HepG2 (cell line): ENCODE data around the gene S100A5. TPM values are rescaled to one million over a fixed set of nuclear protein-coding genes. Genes with fewer than 3 reads are reported as not detected.

ENCODE experiments used
- ATAC-seq: fragments of 200-7000 bp; cut with Tn5 transposase; 3 replicates; pipeline ENCODE4 v1.9.1; 2020; ENCODE audit warnings: mild to moderate bottlenecking, moderate library complexity
- BruUV-seq: library from RNA; stranded (reverse); fragments of 400-500 nt; replicated peaks from 2 replicates; lab custom pipeline; 2021; lab: Mats Ljungman, UMichigan
- CTCF ChIA-PET: fragments of 300-600 bp; formaldehyde crosslinking; extraction: SDS; loops from one replicate; lab custom pipeline; 2021; ENCODE audit warnings: low total read pairs, inconsistent platforms, low intra/inter-chr PET ratio; lab: Yijun Ruan, JAX
- POLR2A ChIA-PET: fragments of 350-600 bp; sonication (Branson Sonifier 250); formaldehyde crosslinking; loops from one replicate; lab custom pipeline; 2020; ENCODE audit warnings: antibody characterized with exemption, inconsistent platforms; lab: Yijun Ruan, JAX
- DNase-seq: peaks from one replicate; pipeline ENCODE4 v3.0.0-alpha.2; 2015; ENCODE audit warnings: low spot score
- FAIRE-seq: peaks from 3 replicates; lab custom pipeline; 2011; peaks lifted over from hg19 to GRCh38; lab: Jason Lieb, UNC
- H2AFZ ChIP-seq: one replicate; pipeline ENCODE4 v1.6.1; 2011; ENCODE audit warnings: low read length, inconsistent platforms
- H3K27ac ChIP-seq: fragments of 300-600 bp; 3 replicates; pipeline ENCODE4 v1.8.0; 2011; ENCODE audit warnings: mixed run types, mild to moderate bottlenecking, mixed read lengths, low read length, inconsistent platforms; ENCODE audit not compliant: insufficient read depth; ENCODE audit errors: extremely low read length
- H3K27me3 ChIP-seq, 2 experiments: fragments of 200-600 bp in 1 of 2; 2 replicates in 1 of 2; 3 replicates in 1 of 2; pipeline versions ENCODE4 v1.6.0 to v1.8.0; 2011; ENCODE audit warnings: low read length in 2 of 2, mild to moderate bottlenecking in 2 of 2, moderate library complexity in 2 of 2, inconsistent platforms in 1 of 2; ENCODE audit not compliant: insufficient read depth in 2 of 2, control insufficient read depth in 1 of 2
- H3K36me3 ChIP-seq, 2 experiments: fragments of 200-600 bp in 1 of 2; replicated peaks in 1 of 2; 2 replicates in 1 of 2; 3 replicates in 1 of 2; pipeline versions ENCODE4 v1.5.1 to v1.8.0; 2011; ENCODE audit warnings: low read length in 2 of 2, inconsistent platforms in 1 of 2; ENCODE audit not compliant: insufficient read depth in 2 of 2, control insufficient read depth in 1 of 2
- H3K4me1 ChIP-seq: 2 replicates; pipeline ENCODE4 v1.5.1; 2012; ENCODE audit warnings: low read length, inconsistent platforms; ENCODE audit not compliant: insufficient read depth
- H3K4me2 ChIP-seq: 2 replicates; pipeline ENCODE4 v1.6.0; 2011; ENCODE audit warnings: low read depth, low read length, inconsistent platforms
- H3K4me3 ChIP-seq, 3 experiments: fragments of 200-600 bp in 1 of 3; sonication (generic), shearing (Covaris generic) in 1 of 3; replicated peaks in 1 of 3; 2 replicates each; pipeline ENCODE4 v1.5.1; 2011 to 2016; ENCODE audit warnings: low read length in 3 of 3, inconsistent platforms in 2 of 3, low read depth in 2 of 3, mild to moderate bottlenecking in 2 of 3, control low read depth in 1 of 3, mixed read lengths in 1 of 3; ENCODE audit not compliant: insufficient read depth in 1 of 3
- H3K79me2 ChIP-seq: one replicate; pipeline ENCODE4 v1.6.1; 2011; ENCODE audit warnings: low read length, inconsistent platforms; ENCODE audit not compliant: insufficient read depth
- H3K9ac ChIP-seq: 2 replicates; pipeline ENCODE4 v1.6.0; 2011; ENCODE audit warnings: mild to moderate bottlenecking, low read depth, low read length, inconsistent platforms; ENCODE audit not compliant: insufficient read depth
- H3K9me3 ChIP-seq: 2 replicates; pipeline ENCODE4 v1.5.1; 2012; ENCODE audit warnings: mild to moderate bottlenecking, low read length
- H4K20me1 ChIP-seq: 2 replicates; pipeline ENCODE4 v1.6.0; 2011; ENCODE audit warnings: inconsistent platforms, mild to moderate bottlenecking, low read length, moderate library complexity; ENCODE audit not compliant: insufficient read depth
- HNF1A ChIP-seq, 2 experiments: sonication (generic) in 1 of 2; formaldehyde crosslinking in 1 of 2; IDR thresholded peaks; 2 replicates each; pipeline versions ENCODE4 v1.4.0 to v1.6.1; 2016 to 2020; ENCODE audit warnings: borderline replicate concordance in 1 of 2, low read depth in 1 of 2, mild to moderate bottlenecking in 1 of 2, missing genetic modification reagents in 1 of 2
- SRSF4 ChIP-seq: fragments of 200-400 bp; formaldehyde crosslinking; IDR thresholded peaks from one replicate; pipeline ENCODE4 v1.6.1; 2018; ENCODE audit warnings: mild to moderate bottlenecking, low read depth, low read length, moderate library complexity; ENCODE audit not compliant: poor library complexity, severe bottlenecking
- ZNF768 ChIP-seq: sonication (generic); formaldehyde crosslinking; IDR thresholded peaks from 2 replicates; pipeline ENCODE4 v1.4.0; 2020; ENCODE audit warnings: missing genetic modification reagents
- WGBS: methylation state at CpG from one replicate; pipeline ENCODE4 v1.1.6; 2017; ENCODE audit warnings: low lambda C conversion rate; 5-methylcytosine and 5-hydroxymethylcytosine counted together
- in situ Hi-C: cut with HindIII; loops from 2 replicates; pipeline ENCODE4 v1.10.0; 2017; ENCODE audit warnings: low pct_unique_long_range_greater_than_20kb; ENCODE audit not compliant: extremely low pct_ligation_motif_present
- intact Hi-C: fragments of 100-400 bp; cut with micrococcal nuclease; formaldehyde crosslinking; loops from one replicate; pipeline ENCODE4 v1.10.0; 2022; ENCODE audit not compliant: unreplicated experiment
- polyA plus RNA-seq, 8 experiments: library from polyadenylated mRNA; depleted of rRNA in 3 of 8; stranded (reverse) in 7 of 8; unstranded in 1 of 8; fragments of >200 nt; fragmentation: Illumina TruSeq in 4 of 8; extraction: Trizol in 4 of 8; gene quantifications; 2 replicates each; pipeline versions ENCODE4 v1.2.1 to v1.2.3, GENCODE V29; 2011 to 2016; ENCODE audit warnings: low read depth in 4 of 8, missing spikeins in 1 of 8, mixed read lengths in 1 of 8; ENCODE audit not compliant: insufficient read depth in 1 of 8
- total RNA-seq, 5 experiments: library from RNA; depleted of rRNA; stranded (reverse); fragments of >200 nt; fragmentation: Illumina TruSeq; extraction: Trizol; gene quantifications; 2 replicates each; pipeline ENCODE4 v1.2.3, GENCODE V29; 2016; ENCODE audit warnings: low read depth in 1 of 5

The S100A5 gene
- total and polyA plus RNA-seq, 2 of the 13 experiments (the other 11 are each of a cell fraction or from before 2014, with no cell fraction given) = not detected

- TF ChIP-seq ZNF768 (CRISPR knock-in tag) = peak; percentile 22; the same call in 1 of the 2 replicates
Observed at GRCh38 chr1:153547560-153548551, 7.1 kb upstream of the S100A5 start (continued).

- intact Hi-C loops = no loop called here
- H3K36me3 ChIP-seq = no peaks in the 10 kb centered on the region
- CTCF ChIA-PET = no interaction called here
- no peaks in the 10 kb centered on the region for H3K79me2 ChIP-seq
- no peak for FAIRE-seq
- TF ChIP-seq HNF1A (IDR thresholded peaks at IDR 0.05; ENCODE audit: low read depth) (no peak), HNF1A (CRISPR knock-in tag; IDR thresholded peaks at IDR 0.05; ENCODE audit: borderline replicate concordance) (no peak), ZNF768 (CRISPR knock-in tag) (peak; percentile 90), SRSF4 (no peak)
- TF ChIP-seq, all 625 proteins: peak for 1
- no peak overlapping the region for H3K9ac ChIP-seq
- H4K20me1 ChIP-seq = no peaks in the 10 kb centered on the region
- no peak overlapping the region for H2AFZ ChIP-seq
- no TSS peak for BruUV-seq
- peaks cover 1 to 8% of the 10 kb centered on the region in 2 experiments; a peak in 3 of 5 replicates for H3K27me3 ChIP-seq
- no peaks in the 10 kb centered on the region for H3K9me3 ChIP-seq
- ATAC-seq = no peak
- H3K4me2 ChIP-seq = no peak overlapping the region
- H3K27ac ChIP-seq = no peak overlapping the region
- no peak for DNase-seq
- POLR2A ChIA-PET = no interaction called here
- H3K4me1 ChIP-seq = peaks cover 98% of the 10 kb centered on the region
- 71% methylated on average over 7 of the region's 14 CpGs for WGBS
- H3K4me3 ChIP-seq = no peak overlapping the region
- in situ Hi-C loops = no loop called here
Observed at GRCh38 chr1:153546796-153547559, 6.2 kb upstream of the S100A5 start.
